IMR-90 (cell line): ENCODE data around the gene FBXW7. TPM values are rescaled to one million over a fixed set of nuclear protein-coding genes. Genes with fewer than 3 reads are reported as not detected.

Experiments used
- ATAC-seq: fragments of 200-7000 bp; cut with Tn5 transposase; 2 replicates; pipeline ENCODE4 v1.9.1; 2020; ENCODE audit warnings: low read depth, mild to moderate bottlenecking, moderate library complexity
- BruUV-seq: library from RNA; stranded (reverse); fragments of 400-500 nt; replicated peaks from 2 replicates; lab custom pipeline; 2021; lab: Mats Ljungman, UMichigan
- CTCF ChIA-PET: fragments of 300-600 bp; formaldehyde crosslinking; extraction: SDS; loops from one replicate; lab custom pipeline; 2021; ENCODE audit warnings: antibody characterized with exemption; lab: Yijun Ruan, JAX
- POLR2A ChIA-PET: fragments of 300-600 bp; sonication (Branson Sonifier 250); formaldehyde crosslinking; loops from one replicate; lab custom pipeline; 2022; ENCODE audit warnings: antibody characterized with exemption; ENCODE audit not compliant: unreplicated experiment; lab: Charles Lee
- DNase-seq: peaks from one replicate; pipeline ENCODE4 v3.0.0; 2013
- H2AFZ ChIP-seq: replicated peaks from 2 replicates; pipeline ENCODE3; 2013; ENCODE audit warnings: low read length, mild to moderate bottlenecking; ENCODE audit not compliant: poor library complexity
- H2AK5ac ChIP-seq: 2 replicates; pipeline ENCODE4 v1.6.1; 2013; ENCODE audit warnings: low read depth, low read length, inconsistent platforms
- H2AK9ac ChIP-seq: replicated peaks from 2 replicates; pipeline ENCODE3; 2013; ENCODE audit warnings: mild to moderate bottlenecking, low read depth, low read length, moderate library complexity; ENCODE audit not compliant: poor library complexity
- H2BK120ac ChIP-seq: 2 replicates; pipeline ENCODE4 v1.6.1; 2013; ENCODE audit warnings: low read depth, low read length, inconsistent platforms
- H2BK15ac ChIP-seq: 3 replicates; pipeline ENCODE4 v1.6.1; 2013; ENCODE audit warnings: low read depth, low read length, inconsistent platforms
- H2BK20ac ChIP-seq: 2 replicates; pipeline ENCODE4 v1.6.1; 2013; ENCODE audit warnings: low read depth, mild to moderate bottlenecking, inconsistent platforms, low read length, moderate library complexity
- H2BK5ac ChIP-seq: 2 replicates; pipeline ENCODE4 v1.6.1; 2013; ENCODE audit warnings: mild to moderate bottlenecking, low read depth, low read length, inconsistent platforms; ENCODE audit not compliant: poor library complexity, severe bottlenecking
- H3K14ac ChIP-seq: replicated peaks from 2 replicates; pipeline ENCODE4 v1.6.1; 2013; ENCODE audit warnings: low read depth, low read length, inconsistent platforms
- H3K18ac ChIP-seq: 2 replicates; pipeline ENCODE4 v1.6.1; 2013; ENCODE audit warnings: low read depth, low read length, control low read depth
- H3K23ac ChIP-seq: 2 replicates; pipeline ENCODE4 v1.6.1; 2013; ENCODE audit warnings: low read depth, low read length, inconsistent platforms
- H3K27ac ChIP-seq: 2 replicates; pipeline ENCODE4 v1.5.1; 2013; ENCODE audit warnings: mild to moderate bottlenecking, control low read depth, low read length; ENCODE audit not compliant: insufficient read depth
- H3K27me3 ChIP-seq: 2 replicates; pipeline ENCODE4 v1.6.1; 2013; ENCODE audit warnings: low read length; ENCODE audit not compliant: control insufficient read depth, insufficient read depth
- H3K36me3 ChIP-seq: 2 replicates; pipeline ENCODE4 v1.6.1; 2013; ENCODE audit warnings: low read length, mixed read lengths; ENCODE audit not compliant: control insufficient read depth, insufficient read depth
- H3K4ac ChIP-seq: 2 replicates; pipeline ENCODE4 v1.6.1; 2013; ENCODE audit warnings: low read depth, low read length, inconsistent platforms
- H3K4me1 ChIP-seq: 2 replicates; pipeline ENCODE4 v1.6.1; 2013; ENCODE audit warnings: low read length, mixed read lengths; ENCODE audit not compliant: control insufficient read depth, insufficient read depth
- H3K4me2 ChIP-seq: 2 replicates; pipeline ENCODE4 v1.6.1; 2013; ENCODE audit warnings: low read depth, mild to moderate bottlenecking, control low read depth, low read length, moderate library complexity
- H3K4me3 ChIP-seq: 2 replicates; pipeline ENCODE4 v1.5.1; 2013; ENCODE audit warnings: low read depth, mild to moderate bottlenecking, control low read depth, low read length, moderate library complexity; ENCODE audit not compliant: insufficient read depth
- H3K56ac ChIP-seq: 2 replicates; pipeline ENCODE4 v1.6.1; 2013; ENCODE audit warnings: low read length, inconsistent platforms; ENCODE audit not compliant: insufficient read depth; ENCODE audit errors: extremely low read depth
- H3K79me1 ChIP-seq, 2 experiments: 2 replicates each; pipeline ENCODE4 v1.6.1; 2013; ENCODE audit warnings: low read length in 2 of 2, inconsistent platforms in 1 of 2, low read depth in 1 of 2
- H3K9ac ChIP-seq: 2 replicates; pipeline ENCODE4 v1.6.1; 2013; ENCODE audit warnings: low read depth, low read length, control low read depth
- H3K9me1 ChIP-seq: 2 replicates; pipeline ENCODE4 v1.6.1; 2013; ENCODE audit warnings: low read length, inconsistent platforms; ENCODE audit not compliant: insufficient read depth
- H3K9me3 ChIP-seq: 2 replicates; pipeline ENCODE4 v1.6.1; 2013; ENCODE audit warnings: low read length; ENCODE audit not compliant: control insufficient read depth, insufficient read depth
- H4K20me1 ChIP-seq: 2 replicates; pipeline ENCODE4 v1.6.1; 2013; ENCODE audit warnings: low read length, inconsistent platforms; ENCODE audit not compliant: insufficient read depth
- H4K5ac ChIP-seq: 2 replicates; pipeline ENCODE4 v1.6.1; 2013; ENCODE audit warnings: mild to moderate bottlenecking, low read depth, low read length, control low read depth
- H4K8ac ChIP-seq, 2 experiments: 2 replicates each; pipeline ENCODE4 v1.6.1; 2013; ENCODE audit warnings: low read depth in 2 of 2, low read length in 2 of 2, control low read depth in 1 of 2, inconsistent platforms in 1 of 2
- H4K91ac ChIP-seq: 2 replicates; pipeline ENCODE4 v1.6.1; 2013; ENCODE audit warnings: low read depth, low read length, inconsistent platforms; ENCODE audit not compliant: insufficient read depth
- CEBPB ChIP-seq: IDR thresholded peaks from 2 replicates; pipeline ENCODE4 v1.6.1; 2012; ENCODE audit warnings: low read depth, low read length, improper control_type of control experiment
- ELK1 ChIP-seq: fragments of 150-350 bp; IDR thresholded peaks from 2 replicates; pipeline ENCODE4 v1.6.1; 2016; ENCODE audit warnings: low read depth, mild to moderate bottlenecking, low read length, moderate library complexity, borderline replicate concordance
- FOS ChIP-seq: fragments of 150-350 bp; IDR thresholded peaks from 2 replicates; pipeline ENCODE4 v1.6.1; 2016; ENCODE audit warnings: low read depth, low read length
- MAFK ChIP-seq: IDR thresholded peaks from 2 replicates; pipeline ENCODE4 v1.6.1; 2012; ENCODE audit warnings: low read depth, low read length, improper control_type of control experiment
- MAZ ChIP-seq: IDR thresholded peaks from 2 replicates; pipeline ENCODE4 v1.6.1; 2012; ENCODE audit warnings: low read depth, mild to moderate bottlenecking, low read length, improper control_type of control experiment, moderate library complexity, borderline replicate concordance
- NFE2L2 ChIP-seq: fragments of 150-350 bp; IDR thresholded peaks from 2 replicates; pipeline ENCODE4 v1.6.1; 2016; ENCODE audit warnings: low read depth, mild to moderate bottlenecking, low read length
- RAD21 ChIP-seq: IDR thresholded peaks from 2 replicates; pipeline ENCODE4 v1.6.1; 2012; ENCODE audit warnings: low read length, improper control_type of control experiment
- RFX5 ChIP-seq: IDR thresholded peaks from 2 replicates; pipeline ENCODE4 v1.8.0; 2012; ENCODE audit warnings: low read depth, mild to moderate bottlenecking, low read length, moderate library complexity
- WGBS, 2 experiments: methylation state at CpG; one replicate each; pipeline versions ENCODE4 v1.1.5 to v1.1.7; 2013; ENCODE audit warnings: missing lambda C conversion rate in 2 of 2; ENCODE audit not compliant: insufficient read length in 1 of 2; ENCODE audit errors: extremely low coverage in 2 of 2; 5-methylcytosine and 5-hydroxymethylcytosine counted together
- dilution Hi-C: fragments of 300-500 bp; cut with HindIII; formaldehyde crosslinking; loops from one replicate; pipeline ENCODE4 v1.14.3; 2018; ENCODE audit warnings: low sequenced_read_pairs; ENCODE audit not compliant: unreplicated experiment
- in situ Hi-C: fragments of 300-500 bp; cut with MboI; formaldehyde crosslinking; loops from 3 replicates; pipeline ENCODE4 v1.14.3; 2019; ENCODE audit warnings: low sequenced_read_pairs, inconsistent platforms, mixed read lengths
- intact Hi-C: fragments of 100-400 bp; cut with micrococcal nuclease; formaldehyde crosslinking; loops from 2 replicates; pipeline ENCODE4 v1.10.0; 2022
- polyA plus RNA-seq, 3 experiments: library from polyadenylated mRNA; depleted of rRNA; stranded (reverse); fragments of >200 nt; gene quantifications; 2 replicates each; pipeline ENCODE4 v1.2.3, GENCODE V29; 2012; ENCODE audit warnings: low replicate concordance in 1 of 3
- total RNA-seq: library from RNA; depleted of rRNA; stranded (reverse); fragments of >200 nt; gene quantifications from 2 replicates; pipeline ENCODE4 v1.2.3, GENCODE V29; 2012
- TF ChIP-seq, protein P1 (sequence below): fragments of 150-350 bp; IDR thresholded peaks from 2 replicates; pipeline ENCODE4 v1.6.1; 2017; ENCODE audit warnings: mild to moderate bottlenecking, antibody characterized with exemption, low read length, low read depth
- TF ChIP-seq, protein P2 (sequence below): conservative IDR thresholded peaks from 2 replicates; pipeline ENCODE4 v1.5.1; 2012; ENCODE audit warnings: mild to moderate bottlenecking, low read depth, low read length, improper control_type of control experiment

The FBXW7 gene
- total and polyA plus RNA-seq, 2 of the 4 experiments (the other 2 are of a cell fraction) = 7.2 to 27.4 TPM

GRCh38 chr4:152513078-152513477 lies 22.8 kb downstream of the FBXW7 start:
- Histone ChIP-seq H2BK15ac (no peak overlapping the region), H3K79me1 (peaks cover 24 to 44% of the 10 kb centered on the region in 2 experiments), H3K4ac (no peak overlapping the region), H4K91ac (no peak overlapping the region), H3K36me3 (no peaks in the 10 kb centered on the region), H3K9me3 (no peaks in the 10 kb centered on the region), H2AFZ (no peak overlapping the region), H3K4me1 (peaks cover 7% of the 10 kb centered on the region), H3K23ac (no peak overlapping the region), H3K9ac (no peak overlapping the region), H2AK9ac (no peak overlapping the region), H2BK120ac (no peak overlapping the region), H3K27ac (no peak overlapping the region), H3K18ac (no peak overlapping the region), H3K14ac (no peak overlapping the region), H3K4me3 (no peak overlapping the region), H3K4me2 (no peak overlapping the region), H2AK5ac (no peak overlapping the region), H2BK20ac (no peak overlapping the region), H4K5ac (no peak overlapping the region), H4K8ac (no peak overlapping the region), H3K56ac (no peak overlapping the region), H3K9me1 (peaks cover 6% of the 10 kb centered on the region; the same call in 1 of the 2 replicates), H2BK5ac (no peak overlapping the region), H4K20me1 (peaks cover 15% of the 10 kb centered on the region; the same call in 1 of the 2 replicates), H3K27me3 (no peaks in the 10 kb centered on the region)
- ChIA-PET CTCF (no interaction called here), POLR2A (no interaction called here)
- dilution Hi-C loops (no loop called here), intact Hi-C loops (no loop called here), in situ Hi-C loops (no loop called here)
- DNase-seq (no peak), ATAC-seq (no peak)
- no TSS peak for BruUV-seq
- TF ChIP-seq, protein P1, sequence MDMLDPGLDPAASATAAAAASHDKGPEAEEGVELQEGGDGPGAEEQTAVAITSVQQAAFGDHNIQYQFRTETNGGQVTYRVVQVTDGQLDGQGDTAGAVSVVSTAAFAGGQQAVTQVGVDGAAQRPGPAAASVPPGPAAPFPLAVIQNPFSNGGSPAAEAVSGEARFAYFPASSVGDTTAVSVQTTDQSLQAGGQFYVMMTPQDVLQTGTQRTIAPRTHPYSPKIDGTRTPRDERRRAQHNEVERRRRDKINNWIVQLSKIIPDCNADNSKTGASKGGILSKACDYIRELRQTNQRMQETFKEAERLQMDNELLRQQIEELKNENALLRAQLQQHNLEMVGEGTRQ = no peak
- no peak for TF ChIP-seq CEBPB
- TF ChIP-seq FOS = no peak
- TF ChIP-seq NFE2L2 = no peak
- TF ChIP-seq, protein P2, sequence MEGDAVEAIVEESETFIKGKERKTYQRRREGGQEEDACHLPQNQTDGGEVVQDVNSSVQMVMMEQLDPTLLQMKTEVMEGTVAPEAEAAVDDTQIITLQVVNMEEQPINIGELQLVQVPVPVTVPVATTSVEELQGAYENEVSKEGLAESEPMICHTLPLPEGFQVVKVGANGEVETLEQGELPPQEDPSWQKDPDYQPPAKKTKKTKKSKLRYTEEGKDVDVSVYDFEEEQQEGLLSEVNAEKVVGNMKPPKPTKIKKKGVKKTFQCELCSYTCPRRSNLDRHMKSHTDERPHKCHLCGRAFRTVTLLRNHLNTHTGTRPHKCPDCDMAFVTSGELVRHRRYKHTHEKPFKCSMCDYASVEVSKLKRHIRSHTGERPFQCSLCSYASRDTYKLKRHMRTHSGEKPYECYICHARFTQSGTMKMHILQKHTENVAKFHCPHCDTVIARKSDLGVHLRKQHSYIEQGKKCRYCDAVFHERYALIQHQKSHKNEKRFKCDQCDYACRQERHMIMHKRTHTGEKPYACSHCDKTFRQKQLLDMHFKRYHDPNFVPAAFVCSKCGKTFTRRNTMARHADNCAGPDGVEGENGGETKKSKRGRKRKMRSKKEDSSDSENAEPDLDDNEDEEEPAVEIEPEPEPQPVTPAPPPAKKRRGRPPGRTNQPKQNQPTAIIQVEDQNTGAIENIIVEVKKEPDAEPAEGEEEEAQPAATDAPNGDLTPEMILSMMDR = no peak
- TF ChIP-seq RFX5 = no peak
- TF ChIP-seq MAFK = no peak
- TF ChIP-seq ELK1 = no peak
- TF ChIP-seq RAD21 = no peak
- no peak for TF ChIP-seq MAZ
- WGBS, 2 experiments = no CpG with 5 or more reads among the region's 7 CpGs
